Measurements from ENCODE around the gene GIMAP8.
"Not testable (repeated sequence)": the region's sequence is repeated elsewhere in the genome, so short reads cannot be mapped to it uniquely, and the experiment has no call there.

Gene GIMAP8

GRCh38 chr7:150441524-150441923, 8.9 kb upstream of the GIMAP8 start:
- no peak for DNase-seq

- no peak for DNase-seq
These were observed 7.6 kb upstream of the GIMAP8 start for GRCh38 chr7:150442811-150443210.

- no peak for DNase-seq
These were observed 6.5 kb upstream of the GIMAP8 start for GRCh38 chr7:150443793-150444540.

- no peak for DNase-seq
These were observed 5.6 kb upstream of the GIMAP8 start for GRCh38 chr7:150444674-150445365.

- DNase-seq = no peak
These were observed 4.0 kb upstream of the GIMAP8 start for GRCh38 chr7:150446288-150446938.

GRCh38 chr7:150447966-150448788, 2.3 kb upstream of the GIMAP8 start:
- no peak for DNase-seq

- peak; percentile 85 to 91 for DNase-seq
These were observed 1.7 kb upstream of the GIMAP8 start for GRCh38 chr7:150448789-150449147.

GRCh38 chr7:150449206-150449952, 1.1 kb upstream of the GIMAP8 start:
- DNase-seq = peak in 1 of 2 donors; percentile 20

GRCh38 chr7:150451097-150451793, 815 bp downstream of the GIMAP8 start:
- peak; percentile 70 to 74 for DNase-seq

- DNase-seq = peak; percentile 41 to 44
These were observed 1.5 kb downstream of the GIMAP8 start for GRCh38 chr7:150451833-150452461.

GRCh38 chr7:150453181-150453580, 2.8 kb downstream of the GIMAP8 start:
- DNase-seq = peak; percentile 17 to 54

GRCh38 chr7:150453892-150454291, 3.5 kb downstream of the GIMAP8 start:
- no peak for DNase-seq

GRCh38 chr7:150457064-150457463, 6.6 kb downstream of the GIMAP8 start:
- DNase-seq = not testable (repeated sequence)

- no peak for DNase-seq
These were observed 7.8 kb downstream of the GIMAP8 start for GRCh38 chr7:150458235-150458634.

GRCh38 chr7:150458756-150459155, 8.3 kb downstream of the GIMAP8 start:
- DNase-seq = no peak

- no peak for DNase-seq
These were observed 11.1 kb downstream of the GIMAP8 start for GRCh38 chr7:150461520-150461919.

- no peak for DNase-seq
These were observed 12.0 kb downstream of the GIMAP8 start for GRCh38 chr7:150462413-150462812.

- DNase-seq = no peak
These were observed 13.0 kb downstream of the GIMAP8 start for GRCh38 chr7:150463461-150463860.

- no peak for DNase-seq
These were observed 14.5 kb downstream of the GIMAP8 start for GRCh38 chr7:150464962-150465361.

GRCh38 chr7:150465414-150465813, 15.0 kb downstream of the GIMAP8 start:
- no peak for DNase-seq

GRCh38 chr7:150466477-150466876, 16.0 kb downstream of the GIMAP8 start:
- DNase-seq = no peak

Measured in CD4-positive, alpha-beta T cell treated with Interleukin-1 beta for 1 hour (primary cell).